ENCODE results near the gene RPTOR.

Gene RPTOR

DNA sequence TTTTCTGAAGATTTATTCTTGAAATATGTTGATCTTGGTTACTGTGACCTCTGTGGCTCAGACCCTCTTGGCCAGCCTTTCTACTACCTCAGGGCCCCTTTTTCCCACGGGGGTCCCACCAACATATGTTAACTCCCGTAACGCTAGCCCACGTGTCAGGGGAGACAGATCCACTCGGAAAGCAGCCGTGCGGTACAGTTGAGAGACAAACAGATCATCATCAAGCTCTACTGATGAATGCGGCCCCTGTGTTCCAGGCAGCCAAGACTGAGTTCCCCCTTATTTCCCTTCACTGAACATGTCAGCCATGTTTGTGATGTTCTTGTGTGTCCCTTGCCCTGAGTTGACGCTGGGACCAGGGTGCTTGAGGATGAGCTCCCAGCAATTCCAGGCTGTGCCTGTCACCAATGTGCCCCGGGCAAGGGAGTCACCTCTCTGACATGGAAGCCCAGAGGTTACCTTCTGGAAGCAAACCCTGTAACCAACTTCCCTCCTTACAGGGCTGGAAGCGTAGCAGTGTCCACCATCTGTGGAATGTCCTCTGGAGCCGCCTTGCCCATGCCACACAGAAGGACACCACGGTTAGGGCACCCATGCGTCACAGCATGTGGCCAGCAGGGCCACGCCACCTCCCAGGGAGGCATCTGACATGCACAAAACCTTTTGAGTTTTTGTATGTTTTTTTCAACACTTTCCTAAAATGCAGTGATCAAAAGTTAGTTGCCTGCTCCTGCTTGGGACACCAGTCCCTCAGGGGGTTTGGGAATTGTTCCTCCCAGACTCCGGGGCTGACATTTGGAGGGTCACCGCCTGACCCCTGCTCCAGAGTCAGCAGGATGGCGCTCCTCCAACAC, 253.3 kb downstream of the RPTOR start:
- no peak for ATAC-seq (replicated peaks)
- Mint-ChIP-seq H3K27me3 (no peaks in the 10 kb centered on the region), H3K27ac (no peak overlapping the region), H3K4me1 (no peaks in the 10 kb centered on the region), H3K9me3 (no peaks in the 10 kb centered on the region), H3K4me3 (no peak overlapping the region), H3K36me3 (peaks cover 35 to 58% of the 10 kb centered on the region in 2 donors)
- DNase-seq, result no peak

DNA sequence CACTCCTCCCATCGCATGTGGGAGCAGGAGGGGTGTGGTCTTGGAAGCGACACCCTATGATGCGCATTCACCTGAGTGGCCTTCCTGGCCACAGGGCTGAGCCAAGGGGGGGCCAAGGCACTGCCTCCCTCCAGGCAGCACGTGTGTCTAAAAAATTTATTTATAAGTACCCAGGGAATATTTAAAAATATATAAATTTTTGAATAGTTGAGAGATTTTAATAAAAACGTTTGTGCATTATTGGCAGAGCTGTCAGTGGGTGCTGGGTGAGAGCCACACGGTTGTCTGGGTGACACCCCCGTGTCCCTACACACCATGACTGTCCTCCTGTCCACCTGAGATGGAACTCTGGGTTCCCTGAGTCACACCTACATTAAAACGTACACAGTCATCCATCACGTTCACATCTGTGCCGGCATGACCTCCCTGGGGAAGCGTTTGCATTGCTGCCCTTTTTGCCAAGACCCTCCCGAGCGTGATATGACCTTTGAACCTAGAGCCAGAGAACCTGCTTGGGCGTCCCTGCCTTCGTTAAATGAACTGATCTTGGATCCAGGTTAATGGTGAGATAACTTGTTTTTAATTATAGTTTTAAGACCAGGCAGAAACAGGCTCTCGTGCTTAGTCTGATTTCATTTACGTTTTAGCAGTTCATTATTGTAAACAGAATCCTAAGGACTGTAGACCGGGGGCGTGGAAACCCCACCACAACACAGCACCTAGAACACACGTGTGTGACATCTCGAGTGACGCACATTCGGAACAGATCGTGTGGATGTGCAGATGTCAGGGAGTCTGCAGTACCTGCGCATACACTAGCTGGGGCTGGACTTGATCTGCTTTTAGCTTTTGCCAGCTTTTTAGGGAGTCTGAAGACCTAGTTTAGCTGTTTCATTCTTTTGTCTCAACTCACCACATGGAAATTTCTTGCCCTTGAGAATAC, 254.2 kb downstream of the RPTOR start:
- Mint-ChIP-seq H3K27ac (no peak overlapping the region), H3K4me3 (no peak overlapping the region), H3K27me3 (no peaks in the 10 kb centered on the region), H3K4me1 (no peaks in the 10 kb centered on the region), H3K9me3 (no peaks in the 10 kb centered on the region), H3K36me3 (peaks cover 34 to 58% of the 10 kb centered on the region in 2 donors)
- no peak for DNase-seq
- no peak for ATAC-seq (replicated peaks)

DNA sequence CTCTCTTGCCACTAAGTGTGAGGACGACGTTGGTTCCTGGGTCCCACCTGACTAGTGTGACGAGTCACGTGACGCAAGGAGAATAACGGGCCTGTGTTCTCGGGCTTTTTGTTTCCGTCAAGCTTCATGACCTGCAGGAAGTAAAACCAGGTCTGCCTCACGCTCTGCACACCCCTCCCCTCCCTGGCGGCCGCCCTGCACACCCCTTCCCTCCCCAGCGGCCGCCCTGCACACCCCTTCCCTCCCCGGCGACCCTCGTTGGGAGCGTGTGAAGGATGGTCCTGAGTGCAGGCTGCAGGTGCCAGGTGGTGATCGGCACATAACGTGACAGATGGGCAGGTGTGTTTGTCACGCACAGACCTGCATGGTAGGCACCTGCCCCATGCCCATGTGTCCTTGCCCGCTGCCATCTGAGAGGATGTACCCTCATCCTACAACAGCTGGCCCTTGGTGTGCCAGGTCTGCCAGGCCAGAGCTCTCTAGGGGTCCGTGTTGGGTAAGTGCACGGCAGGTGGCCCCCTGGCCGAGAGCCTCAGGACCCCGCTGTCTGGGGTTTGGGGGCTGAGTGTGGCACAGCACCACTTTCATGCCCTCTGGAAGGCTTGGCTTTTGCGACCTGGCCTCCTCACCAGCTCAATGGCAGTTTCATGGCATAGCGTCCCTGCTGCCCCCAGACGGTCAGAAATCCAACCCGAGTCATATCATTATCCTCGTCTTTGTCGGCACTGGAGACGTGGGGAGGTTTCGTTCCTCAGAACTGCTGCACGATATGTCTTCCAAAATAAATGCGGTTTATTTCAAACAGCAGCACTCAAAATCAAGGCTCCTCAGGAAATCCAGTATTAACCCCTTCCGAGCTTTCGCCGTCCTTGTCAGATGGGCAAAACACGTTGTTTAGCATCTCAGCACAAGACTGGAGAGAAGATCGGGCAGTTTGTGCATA, 255.2 kb downstream of the RPTOR start:
- H3K27me3 Mint-ChIP-seq, result no peaks in the 10 kb centered on the region
- H3K4me1 Mint-ChIP-seq, result no peaks in the 10 kb centered on the region
- no peak for ATAC-seq (replicated peaks)
- no peak for DNase-seq
- no peak overlapping the region for H3K4me3 Mint-ChIP-seq
- peaks cover 35 to 58% of the 10 kb centered on the region in 2 donors for H3K36me3 Mint-ChIP-seq
- no peaks in the 10 kb centered on the region for H3K9me3 Mint-ChIP-seq
- H3K27ac Mint-ChIP-seq, result no peak overlapping the region

DNA sequence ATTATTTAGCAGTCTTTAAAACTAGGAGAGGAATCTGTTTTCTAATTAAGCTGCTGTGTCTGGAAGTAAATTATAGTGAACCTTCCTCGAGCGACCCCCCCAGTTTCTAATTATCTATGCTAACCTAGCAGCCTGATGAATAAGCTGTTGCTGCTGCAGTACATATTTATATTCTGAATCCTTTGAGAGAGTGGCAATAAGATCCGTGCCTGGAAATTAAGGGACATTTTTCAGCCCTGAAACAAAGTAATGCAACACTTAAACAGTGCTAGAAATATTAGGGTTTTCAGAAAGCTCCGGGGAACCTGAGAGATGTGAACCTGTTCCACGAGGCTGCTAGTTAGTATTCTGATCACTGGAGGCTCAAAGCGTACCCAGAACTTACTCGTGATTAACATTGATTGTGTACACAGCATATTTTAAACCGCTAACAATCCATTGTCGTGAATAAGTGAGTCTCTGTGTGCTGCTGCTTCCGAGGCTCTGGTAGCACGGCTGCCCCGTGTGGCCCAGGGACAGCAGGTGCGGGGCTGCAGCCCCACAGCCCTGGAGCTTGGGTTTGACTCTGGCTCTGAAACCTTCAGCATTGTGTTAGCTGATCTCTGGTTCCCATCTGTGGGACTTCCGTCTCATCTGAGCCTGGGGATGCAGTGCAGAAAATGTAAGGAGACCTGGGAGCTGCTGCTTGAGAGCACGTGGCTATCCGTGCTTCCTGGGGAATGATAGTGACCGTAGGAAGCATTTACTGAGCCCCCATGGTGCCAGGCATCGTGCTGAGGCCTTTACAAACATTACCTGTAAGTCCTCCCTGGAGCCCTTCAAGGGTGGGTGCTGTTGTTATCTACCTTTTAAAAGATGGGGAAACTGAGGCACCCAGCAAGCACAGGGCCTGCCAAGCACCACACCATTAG, 256.1 kb downstream of the RPTOR start:
- peaks cover 37 to 62% of the 10 kb centered on the region in 2 donors for H3K36me3 Mint-ChIP-seq
- ATAC-seq (replicated peaks), result no peak

DNA sequence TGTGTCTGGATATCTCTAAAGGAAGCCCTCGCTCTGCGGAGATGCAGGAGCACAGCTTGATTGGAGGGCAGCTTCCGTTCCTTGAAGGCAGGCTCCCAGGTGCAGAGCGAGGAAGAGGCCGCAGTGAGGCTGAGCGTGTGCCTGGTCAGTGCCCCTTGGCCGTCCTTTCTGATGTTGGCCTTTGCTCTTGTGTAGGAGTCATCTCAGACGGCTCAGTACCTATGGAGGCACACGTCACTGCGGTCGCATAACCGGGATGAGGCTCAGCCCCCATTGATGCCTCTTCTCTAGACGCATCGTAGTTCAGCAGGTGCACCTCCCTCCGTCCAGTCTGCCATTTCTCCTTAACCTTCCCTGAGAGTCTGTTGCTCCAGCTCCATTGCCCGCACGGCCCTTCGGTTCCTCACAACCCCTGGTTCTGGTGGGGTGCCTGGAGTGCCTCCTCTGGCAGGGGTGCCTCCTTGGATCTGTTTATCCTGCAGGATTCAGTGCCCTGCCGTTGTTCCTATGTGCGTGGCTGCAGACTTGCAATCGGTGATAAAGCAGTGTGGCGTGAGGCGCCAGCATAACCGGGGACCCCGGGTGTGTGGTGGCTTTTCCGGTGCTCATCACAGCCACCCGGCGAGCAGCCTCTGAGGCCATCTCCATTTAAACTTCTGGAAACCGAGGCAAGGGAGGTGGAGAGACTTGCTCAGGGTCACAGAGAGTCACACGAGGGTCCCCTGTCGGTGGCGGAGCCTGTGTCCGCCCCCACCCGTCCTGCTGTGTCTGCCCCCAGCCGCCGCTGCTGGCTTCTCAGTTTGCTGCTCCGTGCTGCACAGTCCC, 258.2 kb downstream of the RPTOR start:
- H3K36me3 Mint-ChIP-seq, result peaks cover 42 to 72% of the 10 kb centered on the region in 2 donors
- peaks cover 10 to 11% of the 10 kb centered on the region in 2 donors for H3K9me3 Mint-ChIP-seq
- H3K27me3 Mint-ChIP-seq, result no peaks in the 10 kb centered on the region
- no peak for ATAC-seq (replicated peaks)
- DNase-seq, result no peak
- H3K4me1 Mint-ChIP-seq, result no peaks in the 10 kb centered on the region
- no peak overlapping the region for H3K4me3 Mint-ChIP-seq
- no peak overlapping the region for H3K27ac Mint-ChIP-seq

More for the DNA sequence above, 256.1 kb downstream of the RPTOR start:
- DNase-seq, result no peak
- Mint-ChIP-seq H3K4me3 (no peak overlapping the region), H3K9me3 (peaks cover 0 to 2% of the 10 kb centered on the region in 2 donors), H3K4me1 (no peaks in the 10 kb centered on the region), H3K27ac (no peak overlapping the region), H3K27me3 (no peaks in the 10 kb centered on the region)

DNA sequence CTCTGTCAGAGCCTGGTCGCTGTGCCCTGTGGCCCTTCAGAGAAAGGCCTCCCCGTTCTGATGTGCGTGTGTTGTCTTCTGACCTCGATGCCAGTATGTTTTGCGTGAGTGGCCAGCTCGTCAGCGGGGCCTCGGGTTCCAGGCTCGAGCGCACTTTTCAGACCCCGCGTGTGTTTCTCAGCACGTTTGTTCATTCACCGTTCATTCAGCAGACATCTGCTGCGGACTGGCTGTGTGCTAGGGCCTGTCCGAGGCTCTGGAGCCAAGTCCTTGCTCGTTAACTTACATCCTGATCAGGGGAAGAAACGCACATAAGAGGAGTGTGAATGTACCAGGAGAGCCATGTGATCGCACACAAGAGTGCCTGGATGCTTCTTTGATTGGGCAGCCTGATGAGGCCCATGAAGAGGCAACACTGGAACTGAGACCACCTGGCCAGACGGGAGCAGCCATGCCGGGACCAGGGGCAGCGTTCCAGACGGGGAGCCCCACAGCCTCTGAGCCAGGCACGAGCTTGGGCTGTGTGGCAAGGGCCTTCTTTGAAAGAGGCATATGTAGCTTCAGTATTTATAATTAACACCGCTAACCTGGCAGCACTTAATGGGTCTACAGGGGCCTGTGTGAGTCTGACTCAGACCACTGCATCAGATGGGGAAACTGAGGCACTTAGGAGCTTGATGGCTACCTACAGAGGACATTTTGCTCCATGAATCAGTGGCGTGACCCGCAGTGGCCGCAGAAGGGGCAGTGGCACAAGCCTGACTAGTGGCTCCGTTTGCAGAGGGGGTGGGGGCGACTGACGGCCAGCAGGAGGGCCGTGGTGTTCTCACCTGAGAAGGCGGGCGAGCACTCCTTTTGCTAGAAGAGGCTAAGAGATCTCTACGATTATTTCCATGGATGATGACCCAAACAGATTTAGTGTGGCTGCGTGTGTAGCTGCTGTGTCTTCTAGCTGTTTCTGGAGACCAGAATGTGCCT, 259.1 kb downstream of the RPTOR start:
- H3K4me3 Mint-ChIP-seq, result no peak overlapping the region
- peaks cover 37 to 70% of the 10 kb centered on the region in 2 donors for H3K36me3 Mint-ChIP-seq
- no peak overlapping the region for H3K27ac Mint-ChIP-seq
- ATAC-seq (replicated peaks) (no peak), DNase-seq (no peak)
- H3K9me3 Mint-ChIP-seq, result peaks cover 10 to 11% of the 10 kb centered on the region in 2 donors
- no peaks in the 10 kb centered on the region for H3K27me3 Mint-ChIP-seq
- H3K4me1 Mint-ChIP-seq, result no peaks in the 10 kb centered on the region

DNA sequence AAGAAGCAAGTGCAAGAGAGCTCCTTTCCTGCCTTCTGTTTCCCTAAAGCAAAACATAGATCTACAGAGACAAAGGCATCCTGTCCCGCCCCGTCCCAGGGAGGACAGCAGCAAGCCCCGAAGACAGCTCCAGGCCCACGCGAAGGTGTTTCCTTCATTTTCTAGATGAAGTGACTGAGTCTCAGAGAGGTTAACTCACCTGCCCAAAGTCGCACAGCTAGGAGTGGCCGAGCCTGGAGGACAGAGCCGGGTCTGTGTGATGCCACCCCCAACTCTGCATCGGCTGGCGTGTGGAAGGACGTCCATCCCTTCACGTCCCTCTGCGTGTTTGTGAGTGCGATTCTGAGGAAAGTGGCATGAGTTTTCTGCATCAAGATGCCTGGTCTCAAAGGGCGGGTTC, 259.8 kb downstream of the RPTOR start:
- H3K9me3 Mint-ChIP-seq, result peaks cover 10 to 11% of the 10 kb centered on the region in 2 donors
- no peak overlapping the region for H3K27ac Mint-ChIP-seq
- H3K4me3 Mint-ChIP-seq, result no peak overlapping the region
- DNase-seq (no peak), ATAC-seq (replicated peaks) (no peak)
- H3K36me3 Mint-ChIP-seq, result peaks cover 37 to 73% of the 10 kb centered on the region in 2 donors
- no peaks in the 10 kb centered on the region for H3K27me3 Mint-ChIP-seq
- H3K4me1 Mint-ChIP-seq, result no peaks in the 10 kb centered on the region

DNA sequence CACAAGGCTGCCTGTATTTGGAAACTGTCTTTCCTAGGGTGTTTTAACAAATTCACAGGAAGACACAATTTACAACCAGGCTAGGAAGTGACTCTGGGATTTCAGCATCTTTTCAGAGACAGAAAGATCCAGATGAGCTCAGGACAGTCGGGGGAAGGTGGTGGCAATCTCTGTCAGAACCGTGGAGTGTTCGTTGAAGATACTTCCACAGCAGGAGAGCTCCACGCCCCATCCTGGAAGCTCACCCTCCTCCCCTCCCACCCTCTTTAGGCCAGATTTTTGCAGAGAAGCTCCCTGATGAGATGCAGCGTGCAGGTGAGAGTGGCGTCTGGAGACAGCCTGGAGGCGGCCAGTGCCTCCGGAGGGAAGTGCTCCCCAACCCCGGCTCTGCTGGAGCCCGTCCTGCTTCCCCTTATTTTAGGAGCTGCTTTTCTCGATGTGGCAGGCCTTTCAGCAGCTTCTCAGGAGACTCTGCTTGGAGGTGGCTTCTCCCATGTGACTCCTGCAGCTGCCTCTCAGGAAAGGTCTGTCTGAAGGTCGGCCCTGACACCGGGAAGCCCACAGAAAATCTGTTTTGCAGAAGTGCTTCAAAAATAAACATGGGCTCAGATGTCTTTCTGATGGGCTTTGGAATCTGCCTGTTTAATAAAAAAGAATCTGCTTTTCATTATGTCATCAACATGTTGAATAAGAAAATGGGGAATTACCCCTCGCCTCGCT, 260.6 kb downstream of the RPTOR start:
- no peak for ATAC-seq (replicated peaks)
- Mint-ChIP-seq H3K36me3 (peaks cover 37 to 72% of the 10 kb centered on the region in 2 donors), H3K27ac (no peak overlapping the region)

DNA sequence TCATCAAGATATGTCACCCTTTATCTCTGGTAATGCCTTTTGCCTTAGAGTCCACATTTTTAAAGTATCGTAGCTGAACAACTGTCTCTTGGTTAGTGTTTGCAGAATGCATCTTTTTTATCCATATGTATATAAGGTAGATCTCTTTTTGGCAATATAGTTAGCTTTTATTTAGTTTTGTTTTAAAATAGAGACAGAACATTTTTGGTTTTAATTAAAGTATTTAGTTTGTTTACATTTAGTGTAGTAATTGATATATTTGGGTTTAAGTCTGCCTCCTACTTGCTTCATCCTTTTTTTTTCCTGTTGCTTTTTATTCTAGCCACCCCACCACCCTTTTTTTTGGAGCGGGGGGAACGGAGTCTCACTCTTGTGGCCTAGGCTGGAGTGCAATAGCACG, 262.4 kb downstream of the RPTOR start:
- Mint-ChIP-seq H3K9me3 (peaks cover 10 to 11% of the 10 kb centered on the region in 2 donors), H3K27me3 (no peaks in the 10 kb centered on the region), H3K27ac (no peak overlapping the region), H3K4me1 (peaks cover 6 to 12% of the 10 kb centered on the region in 2 donors), H3K4me3 (no peak overlapping the region), H3K36me3 (peaks cover 36 to 68% of the 10 kb centered on the region in 2 donors)
- ATAC-seq (replicated peaks), result no peak
- no peak for DNase-seq

More for the DNA sequence above, 260.6 kb downstream of the RPTOR start:
- DNase-seq, result no peak
- Mint-ChIP-seq H3K9me3 (peaks cover 10 to 11% of the 10 kb centered on the region in 2 donors), H3K4me1 (no peaks in the 10 kb centered on the region), H3K4me3 (no peak overlapping the region), H3K27me3 (no peaks in the 10 kb centered on the region)

DNA sequence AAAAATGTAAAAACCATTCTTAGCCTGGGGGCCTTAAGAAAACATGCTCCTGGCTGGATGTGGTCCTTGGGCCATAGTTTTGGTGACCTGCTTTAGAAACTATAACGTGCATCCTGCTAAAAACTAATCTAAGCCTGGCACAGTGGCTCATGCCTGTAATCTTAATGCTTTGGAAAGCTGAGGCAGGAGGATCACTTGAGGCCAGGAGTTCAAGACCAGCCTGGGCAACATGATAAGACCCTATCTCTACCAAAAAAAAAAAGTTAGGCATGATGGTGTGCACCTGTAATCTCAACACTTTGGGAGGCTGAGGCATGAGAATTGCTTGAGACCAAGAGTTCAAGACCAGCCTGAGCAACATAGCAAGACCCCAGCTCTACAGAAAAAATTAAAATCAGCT, 263.2 kb downstream of the RPTOR start:
- DNase-seq, result no peak
- H3K36me3 Mint-ChIP-seq, result peaks cover 41 to 67% of the 10 kb centered on the region in 2 donors
- no peak overlapping the region for H3K27ac Mint-ChIP-seq

More for the DNA sequence above, 263.2 kb downstream of the RPTOR start:
- no peak overlapping the region for H3K4me3 Mint-ChIP-seq
- H3K9me3 Mint-ChIP-seq, result peaks cover 10 to 11% of the 10 kb centered on the region in 2 donors
- no peak for ATAC-seq (replicated peaks)
- H3K27me3 Mint-ChIP-seq, result no peaks in the 10 kb centered on the region
- H3K4me1 Mint-ChIP-seq, result peaks cover 6 to 12% of the 10 kb centered on the region in 2 donors

Data from stimulated activated naive B cell treated with anti-CD40 and anti-IgM and Interleukin-4, amounts not matched to agents 10 μg/mL and 1 μg/mL and 100 μg/mL, for 72 hours (primary cell).